WTC11 (cell line): ENCODE data around the gene TBL1X.

Experiments
- ESRRA ChIP-seq: sonication (generic); formaldehyde crosslinking; IDR thresholded peaks from 2 replicates; pipeline ENCODE4 v1.8.1; 2022; ENCODE audit warnings: mild to moderate bottlenecking, missing genetic modification reagents, borderline replicate concordance
- FOXJ3 ChIP-seq: sonication (generic); formaldehyde crosslinking; IDR thresholded peaks from 2 replicates; pipeline ENCODE4 v1.9.0; 2021; ENCODE audit warnings: missing genetic modification reagents, mild to moderate bottlenecking, borderline replicate concordance
- FOXP1 ChIP-seq: sonication (generic); formaldehyde crosslinking; IDR thresholded peaks from 2 replicates; pipeline ENCODE4 v1.8.0; 2022; ENCODE audit warnings: missing genetic modification reagents, mild to moderate bottlenecking, moderate library complexity, borderline replicate concordance
- GTF2I ChIP-seq: fragments of 250-450 bp; sonication (Bioruptor Pico); conservative IDR thresholded peaks from 2 replicates; pipeline ENCODE4 v1.4.0; 2021; ENCODE audit warnings: mild to moderate bottlenecking
- IRF2 ChIP-seq: sonication (generic); formaldehyde crosslinking; IDR thresholded peaks from 2 replicates; pipeline ENCODE4 v1.8.0; 2022; ENCODE audit warnings: low read depth, missing genetic modification reagents, borderline replicate concordance
- JUN ChIP-seq: sonication (generic); formaldehyde crosslinking; IDR thresholded peaks from 2 replicates; pipeline ENCODE4 v1.8.0; 2023; ENCODE audit warnings: mild to moderate bottlenecking, missing genetic modification reagents
- NFYB ChIP-seq: sonication (generic); formaldehyde crosslinking; conservative IDR thresholded peaks from 2 replicates; pipeline ENCODE4 v1.8.0; 2022; ENCODE audit warnings: low read depth, missing genetic modification reagents
- ZNF138 ChIP-seq: sonication (generic); formaldehyde crosslinking; conservative IDR thresholded peaks from 2 replicates; pipeline ENCODE4 v1.8.1; 2022; ENCODE audit warnings: mild to moderate bottlenecking, moderate library complexity, missing genetic modification reagents
- ZNF317 ChIP-seq: sonication (generic); formaldehyde crosslinking; IDR thresholded peaks from 2 replicates; pipeline ENCODE4 v1.8.1; 2023; ENCODE audit warnings: low read depth, mild to moderate bottlenecking, moderate library complexity, missing genetic modification reagents, borderline replicate concordance
- TF ChIP-seq, protein P1 (sequence below): fragments of 200-600 bp; IDR thresholded peaks from 2 replicates; pipeline ENCODE4 v1.8.0; 2022; ENCODE audit warnings: antibody characterized with exemption
- TF ChIP-seq, protein P2 (sequence below): sonication (generic); formaldehyde crosslinking; IDR thresholded peaks from 2 replicates; pipeline ENCODE4 v1.8.0; 2022; ENCODE audit warnings: mild to moderate bottlenecking, missing genetic modification reagents

DNA sequence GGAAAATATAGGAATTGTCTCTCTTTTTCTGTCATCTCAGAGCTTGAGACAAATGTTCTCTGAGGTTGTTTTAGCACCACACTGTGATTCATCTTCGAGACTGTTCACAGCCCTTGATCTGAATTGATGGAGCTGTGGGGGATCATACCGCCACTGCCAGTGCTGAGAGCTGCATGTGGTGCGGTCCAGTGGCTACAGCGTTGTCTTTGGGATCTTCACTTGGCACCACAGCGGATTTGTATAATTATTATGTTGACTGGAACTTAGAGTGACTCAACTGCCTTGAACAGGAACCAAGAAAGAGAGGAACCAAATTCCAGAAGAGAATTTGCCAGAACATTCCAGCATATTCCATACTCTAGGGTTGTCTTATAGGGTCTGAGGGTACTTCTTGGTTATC, 29.1 kb downstream of the TBL1X start:
- TF ChIP-seq, protein P1, sequence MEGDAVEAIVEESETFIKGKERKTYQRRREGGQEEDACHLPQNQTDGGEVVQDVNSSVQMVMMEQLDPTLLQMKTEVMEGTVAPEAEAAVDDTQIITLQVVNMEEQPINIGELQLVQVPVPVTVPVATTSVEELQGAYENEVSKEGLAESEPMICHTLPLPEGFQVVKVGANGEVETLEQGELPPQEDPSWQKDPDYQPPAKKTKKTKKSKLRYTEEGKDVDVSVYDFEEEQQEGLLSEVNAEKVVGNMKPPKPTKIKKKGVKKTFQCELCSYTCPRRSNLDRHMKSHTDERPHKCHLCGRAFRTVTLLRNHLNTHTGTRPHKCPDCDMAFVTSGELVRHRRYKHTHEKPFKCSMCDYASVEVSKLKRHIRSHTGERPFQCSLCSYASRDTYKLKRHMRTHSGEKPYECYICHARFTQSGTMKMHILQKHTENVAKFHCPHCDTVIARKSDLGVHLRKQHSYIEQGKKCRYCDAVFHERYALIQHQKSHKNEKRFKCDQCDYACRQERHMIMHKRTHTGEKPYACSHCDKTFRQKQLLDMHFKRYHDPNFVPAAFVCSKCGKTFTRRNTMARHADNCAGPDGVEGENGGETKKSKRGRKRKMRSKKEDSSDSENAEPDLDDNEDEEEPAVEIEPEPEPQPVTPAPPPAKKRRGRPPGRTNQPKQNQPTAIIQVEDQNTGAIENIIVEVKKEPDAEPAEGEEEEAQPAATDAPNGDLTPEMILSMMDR: no peak
- TF ChIP-seq FOXP1 (CRISPR knock-in tag) (no peak), ESRRA (CRISPR knock-in tag) (no peak), NFYB (CRISPR knock-in tag) (no peak), IRF2 (no peak), ZNF317 (CRISPR knock-in tag) (no peak), JUN (CRISPR knock-in tag) (no peak), ZNF138 (CRISPR knock-in tag) (no peak), FOXJ3 (CRISPR knock-in tag) (no peak), GTF2I (CRISPR knock-in tag) (no peak)
- TF ChIP-seq, protein P2, sequence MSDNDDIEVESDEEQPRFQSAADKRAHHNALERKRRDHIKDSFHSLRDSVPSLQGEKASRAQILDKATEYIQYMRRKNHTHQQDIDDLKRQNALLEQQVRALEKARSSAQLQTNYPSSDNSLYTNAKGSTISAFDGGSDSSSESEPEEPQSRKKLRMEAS (CRISPR knock-in tag): no peak
